GM12878 (cell line): ENCODE results near the gene SLC11A1. TPM values are rescaled to one million over a fixed set of nuclear protein-coding genes. Genes with fewer than 3 reads are reported as not detected.

Source experiments
- ATF3 ChIP-seq: IDR thresholded peaks from 2 replicates; pipeline ENCODE4 v1.6.1; 2011; ENCODE audit warnings: low read depth, mild to moderate bottlenecking, low read length, moderate library complexity, borderline replicate concordance; ENCODE audit errors: extremely low read depth
- BCL3 ChIP-seq: IDR thresholded peaks from 2 replicates; pipeline ENCODE4 v1.6.1; 2011; ENCODE audit warnings: borderline replicate concordance, low read depth, mild to moderate bottlenecking, moderate library complexity, low read length; ENCODE audit not compliant: insufficient read depth, poor library complexity, severe bottlenecking
- BCLAF1 ChIP-seq: fragments of 450-650 bp; IDR thresholded peaks from 2 replicates; pipeline ENCODE4 v1.6.1; 2017; ENCODE audit warnings: antibody characterized with exemption, mild to moderate bottlenecking, moderate library complexity
- CBFB ChIP-seq: IDR thresholded peaks from 2 replicates; pipeline ENCODE4 v1.6.1; 2016; ENCODE audit warnings: antibody characterized with exemption, low read depth
- CBX3 ChIP-seq: fragments of 200-600 bp; sonication (generic); IDR thresholded peaks from 2 replicates; pipeline ENCODE4 v1.6.1; 2016; ENCODE audit warnings: low read depth, borderline replicate concordance
- DPF2 ChIP-seq: fragments of 450-650 bp; IDR thresholded peaks from 2 replicates; pipeline ENCODE4 v1.6.1; 2017; ENCODE audit warnings: mild to moderate bottlenecking
- FOXK2 ChIP-seq: fragments of 450-650 bp; IDR thresholded peaks from 2 replicates; pipeline ENCODE4 v1.6.1; 2017; ENCODE audit warnings: mild to moderate bottlenecking, moderate library complexity
- MTA3 ChIP-seq: IDR thresholded peaks from 2 replicates; pipeline ENCODE4 v1.6.1; 2012; ENCODE audit warnings: low read length, inconsistent platforms, borderline replicate concordance
- POLR2A ChIP-seq: IDR thresholded peaks from 2 replicates; pipeline ENCODE4 v1.6.1; 2011; ENCODE audit warnings: low read depth, mild to moderate bottlenecking, low read length
- RB1 ChIP-seq: fragments of 450-650 bp; formaldehyde crosslinking; IDR thresholded peaks from 2 replicates; pipeline ENCODE4 v1.6.1; 2017; ENCODE audit warnings: mild to moderate bottlenecking, borderline replicate concordance
- SMARCA5 ChIP-seq: fragments of 450-650 bp; IDR thresholded peaks from 2 replicates; pipeline ENCODE4 v1.6.1; 2017; ENCODE audit warnings: mild to moderate bottlenecking
- SUPT20H ChIP-seq: IDR thresholded peaks from 2 replicates; pipeline ENCODE4 v1.6.1; 2011; ENCODE audit warnings: low read depth, mild to moderate bottlenecking, low read length, moderate library complexity, borderline replicate concordance; ENCODE audit not compliant: control insufficient read depth
- ZBED1 ChIP-seq: IDR thresholded peaks from 2 replicates; pipeline ENCODE4 v1.6.1; 2016; ENCODE audit warnings: borderline replicate concordance
- ZBTB4 ChIP-seq: fragments of 450-650 bp; formaldehyde crosslinking; IDR thresholded peaks from 2 replicates; pipeline ENCODE4 v1.4.0; 2022; ENCODE audit warnings: mild to moderate bottlenecking, moderate library complexity
- polyA plus RNA-seq, 11 experiments: library from polyadenylated mRNA; depleted of rRNA in 4 of 11; unstranded in 6 of 11; stranded (reverse) in 5 of 11; fragments of >200 nt; fragmentation: Nextera tagmentation in 4 of 11; fragmentation: Illumina TruSeq in 1 of 11; extraction: Ambion mirVana in 4 of 11; extraction: Trizol in 1 of 11; gene quantifications; 1 replicate in 1 of 11; 2 replicates in 10 of 11; pipeline versions ENCODE4 v1.2.1 to v1.2.3, GENCODE V29; 2011 to 2016; ENCODE audit warnings: inconsistent platforms in 2 of 11, missing spikeins in 2 of 11, low read depth in 1 of 11
- total RNA-seq, 4 experiments: library from RNA; depleted of rRNA in 3 of 4; stranded (reverse); fragments of >200 nt in 3 of 4; fragmentation: Illumina TruSeq in 1 of 4; extraction: Trizol in 1 of 4; gene quantifications; 2 replicates each; pipeline versions ENCODE4 v1.2.1 to v1.2.3, GENCODE V29; 2013 to 2021

Gene SLC11A1
- total and polyA plus RNA-seq, 10 of the 15 experiments (the other 5 are each of a cell fraction or from before 2014, with no cell fraction given) = 0.03 to 0.38 (median 0.12) TPM

GRCh38 chr2:218423584-218423983 lies 41.5 kb downstream of the SLC11A1 start (continued):
- TF ChIP-seq BCLAF1 = no peak
- no peak for TF ChIP-seq ZBTB4 (CRISPR knock-in tag)
- TF ChIP-seq SUPT20H = no peak
- TF ChIP-seq CBX3 = no peak
- no peak for TF ChIP-seq POLR2A
- no peak for TF ChIP-seq FOXK2
- TF ChIP-seq ATF3 = no peak
- no peak for TF ChIP-seq BCL3
- no peak for TF ChIP-seq MTA3
- TF ChIP-seq RB1 = no peak
- TF ChIP-seq SMARCA5 = no peak
- TF ChIP-seq CBFB = no peak
- no peak for TF ChIP-seq DPF2
- TF ChIP-seq ZBED1 = no peak
